ENCODE data around the gene NT5C3B.

NT5C3B gene

GRCh38 chr17:41801374-41802271 is 34.4 kb downstream of the NT5C3B start:
- TF ChIP-seq GATA2 (IDR thresholded peaks at IDR 0.05; ENCODE audit: low read depth, low read length) (no peak), GATA3 (IDR thresholded peaks at IDR 0.05; ENCODE audit: low read depth, low read length) (no peak)

DNA sequence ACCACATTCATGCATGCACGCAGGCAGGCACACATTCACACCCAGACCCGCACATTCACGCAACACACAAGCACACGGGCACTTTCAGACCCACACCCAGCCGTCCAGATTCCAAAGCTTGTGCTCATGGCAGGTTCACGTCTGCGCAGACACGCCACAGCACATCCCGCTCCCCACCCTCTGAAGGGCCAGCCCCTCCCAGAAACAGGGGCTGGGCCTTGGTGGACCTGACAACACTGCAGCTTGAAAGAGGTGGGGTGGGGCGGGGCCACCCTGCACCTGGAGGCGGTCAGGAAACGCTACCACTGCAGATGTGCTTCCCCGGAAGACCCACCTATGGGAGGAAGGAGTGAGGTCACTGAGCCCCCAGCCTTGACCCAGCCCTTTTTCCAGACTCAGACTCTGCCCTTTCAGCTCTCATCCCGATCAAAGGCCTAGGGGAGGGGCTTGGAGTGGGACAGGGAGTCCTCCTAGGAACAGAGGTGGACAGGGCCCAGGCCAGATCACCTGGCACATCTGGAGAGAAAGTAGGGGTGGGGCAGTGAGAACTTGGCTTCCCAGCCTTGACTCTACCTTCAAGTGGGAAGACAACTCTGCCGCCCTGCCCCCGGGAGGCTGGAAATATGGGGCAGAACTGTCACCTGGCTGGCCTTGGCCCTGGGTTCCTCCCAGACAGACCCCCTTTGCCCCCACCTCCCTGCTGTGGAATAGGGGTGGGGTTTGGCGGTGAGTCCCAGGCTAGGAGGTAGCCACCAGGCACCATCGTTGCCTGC is 35.2 kb downstream of the NT5C3B start:
- no peak for TF ChIP-seq GATA2 (IDR thresholded peaks at IDR 0.05; ENCODE audit: low read depth, low read length)
- TF ChIP-seq GATA3 (IDR thresholded peaks at IDR 0.05; ENCODE audit: low read depth, low read length): no peak

DNA sequence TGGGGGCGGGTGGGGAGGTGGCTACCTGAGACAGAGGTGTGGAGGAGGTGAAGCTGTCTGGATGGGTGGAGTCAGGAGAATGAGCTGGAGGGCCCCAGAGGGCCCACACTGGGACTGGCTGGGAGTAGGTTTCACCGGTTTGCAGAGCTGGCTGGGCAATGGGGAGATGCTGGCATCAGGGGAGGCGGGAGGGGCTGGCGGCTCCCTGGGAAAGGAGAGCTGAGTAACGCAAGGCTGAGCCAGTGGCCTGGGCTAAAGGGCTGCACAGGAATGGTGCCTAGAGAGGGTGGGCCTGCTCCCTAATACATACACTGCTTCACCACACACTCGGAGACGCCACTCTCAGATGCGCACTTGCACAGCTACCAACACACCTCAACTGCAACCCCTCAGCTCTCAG is 36.7 kb downstream of the NT5C3B start:
- TF ChIP-seq GATA2 (IDR thresholded peaks at IDR 0.05; ENCODE audit: low read depth, low read length) (no peak), GATA3 (IDR thresholded peaks at IDR 0.05; ENCODE audit: low read depth, low read length) (no peak)

DNA sequence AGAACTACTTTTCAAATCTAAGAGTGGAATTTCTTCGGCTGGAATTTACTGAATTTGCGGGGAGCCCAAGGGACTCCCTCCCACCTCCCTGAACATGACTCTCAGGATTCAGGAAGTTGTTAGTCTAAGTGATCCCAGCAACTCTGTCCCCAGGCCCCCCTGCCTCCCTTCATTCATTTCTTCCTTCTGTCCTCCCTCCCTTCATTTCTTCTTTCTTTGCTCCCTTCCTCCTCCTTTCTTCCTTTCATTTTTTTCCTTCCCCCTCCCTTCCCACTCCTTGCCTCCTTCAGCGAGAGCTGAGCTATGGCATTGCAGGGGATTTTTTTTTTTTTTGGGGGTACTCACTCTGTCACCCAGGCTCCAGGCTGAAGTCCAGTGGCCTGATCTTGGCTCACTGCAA is 38.7 kb downstream of the NT5C3B start:
- TF ChIP-seq GATA3 (IDR thresholded peaks at IDR 0.05; ENCODE audit: low read depth, low read length) (no peak), GATA2 (IDR thresholded peaks at IDR 0.05; ENCODE audit: low read depth, low read length) (no peak)

- TF ChIP-seq GATA3 (IDR thresholded peaks at IDR 0.05; ENCODE audit: low read depth, low read length) (no peak), GATA2 (IDR thresholded peaks at IDR 0.05; ENCODE audit: low read depth, low read length) (no peak)
These were observed 39.7 kb downstream of the NT5C3B start for GRCh38 chr17:41796121-41796895.

DNA sequence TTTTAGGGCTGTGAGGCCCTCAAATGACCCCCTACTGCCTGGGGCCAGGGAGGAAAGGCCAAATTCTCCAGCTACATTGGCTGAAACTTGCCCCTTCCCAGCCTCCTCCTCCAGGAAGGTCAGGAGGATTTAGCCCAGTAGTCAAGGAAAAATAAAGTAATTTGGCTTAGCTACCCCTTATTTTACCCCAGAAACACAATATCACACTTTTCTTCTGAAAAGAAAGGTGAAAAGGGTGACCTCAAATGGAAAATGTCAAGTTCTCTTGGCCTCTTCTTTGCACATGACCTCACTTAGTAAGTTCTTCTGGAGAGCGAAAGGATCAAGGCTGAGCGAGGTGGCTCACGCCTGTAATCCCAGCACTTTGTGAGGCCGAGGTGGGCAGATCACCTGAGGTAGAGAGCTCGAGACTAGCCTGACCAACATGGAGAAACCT is 41.5 kb downstream of the NT5C3B start:
- no peak for TF ChIP-seq GATA2 (IDR thresholded peaks at IDR 0.05; ENCODE audit: low read depth, low read length)
- no peak for TF ChIP-seq GATA3 (IDR thresholded peaks at IDR 0.05; ENCODE audit: low read depth, low read length)

- TF ChIP-seq GATA2 (IDR thresholded peaks at IDR 0.05; ENCODE audit: low read depth, low read length): no peak
- no peak for TF ChIP-seq GATA3 (IDR thresholded peaks at IDR 0.05; ENCODE audit: low read depth, low read length)
These were observed 42.1 kb downstream of the NT5C3B start for GRCh38 chr17:41793784-41794539.

DNA sequence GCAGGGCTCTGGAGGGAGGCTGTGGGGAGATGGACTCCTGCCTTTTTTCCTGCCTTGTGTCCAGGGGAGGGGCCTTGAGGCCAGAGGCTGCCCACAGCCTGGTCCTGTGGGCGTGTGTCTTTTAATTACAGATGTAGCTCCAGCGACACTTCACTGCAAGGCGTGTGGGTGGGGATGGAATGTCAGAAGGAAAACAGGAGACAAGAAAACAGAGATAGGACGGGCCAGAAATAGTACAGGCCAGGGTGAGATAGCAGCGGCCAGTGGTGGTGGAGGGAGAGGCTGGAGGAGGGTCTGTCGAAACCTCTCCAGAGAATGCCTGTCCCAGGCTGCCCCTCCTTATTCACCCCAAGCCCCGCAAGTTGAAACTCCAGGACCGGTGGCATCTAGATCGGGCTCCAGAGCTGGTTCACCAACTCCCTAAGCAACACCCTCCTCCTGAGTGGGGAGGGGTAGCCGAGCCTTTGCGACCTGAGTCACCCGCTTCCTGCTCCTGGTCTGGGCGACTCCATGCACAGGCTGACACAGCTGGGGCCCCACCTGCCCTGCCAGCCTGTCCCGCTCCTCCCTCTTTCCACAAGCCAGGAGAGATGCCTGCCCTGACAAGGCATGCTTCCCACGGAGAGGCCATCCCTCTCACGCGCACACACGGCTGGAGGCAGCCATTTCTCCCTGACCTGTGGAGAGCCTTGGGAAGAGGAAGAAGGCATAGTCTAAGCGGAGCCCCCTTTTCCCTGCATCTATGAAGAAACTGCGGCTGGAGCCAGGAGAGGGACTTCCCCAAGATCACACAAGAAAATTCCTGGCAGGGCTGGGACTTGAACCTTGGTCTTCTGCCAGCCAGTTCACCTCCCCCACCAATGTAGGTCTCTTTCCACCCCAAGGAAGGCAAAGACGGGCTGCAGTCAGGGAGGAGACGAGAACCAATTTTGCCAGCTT is 42.9 kb downstream of the NT5C3B start:
- TF ChIP-seq GATA2 (IDR thresholded peaks at IDR 0.05; ENCODE audit: low read depth, low read length) (no peak), GATA3 (IDR thresholded peaks at IDR 0.05; ENCODE audit: low read depth, low read length) (no peak)

GRCh38 chr17:41787021-41787418 is 49.0 kb downstream of the NT5C3B start:
- TF ChIP-seq GATA3 (IDR thresholded peaks at IDR 0.05; ENCODE audit: low read depth, low read length) (no peak), GATA2 (IDR thresholded peaks at IDR 0.05; ENCODE audit: low read depth, low read length) (no peak)

GRCh38 chr17:41786227-41787020 is 49.6 kb downstream of the NT5C3B start, which contains the start of gene JUP:
Gene JUP, minus strand, starts transcription at chr17:41786711. Its CDS starts 14,857 bp downstream, at chr17:41771854.
- TF ChIP-seq GATA2 (IDR thresholded peaks at IDR 0.05; ENCODE audit: low read depth, low read length) (no peak), GATA3 (IDR thresholded peaks at IDR 0.05; ENCODE audit: low read depth, low read length) (no peak)

DNA sequence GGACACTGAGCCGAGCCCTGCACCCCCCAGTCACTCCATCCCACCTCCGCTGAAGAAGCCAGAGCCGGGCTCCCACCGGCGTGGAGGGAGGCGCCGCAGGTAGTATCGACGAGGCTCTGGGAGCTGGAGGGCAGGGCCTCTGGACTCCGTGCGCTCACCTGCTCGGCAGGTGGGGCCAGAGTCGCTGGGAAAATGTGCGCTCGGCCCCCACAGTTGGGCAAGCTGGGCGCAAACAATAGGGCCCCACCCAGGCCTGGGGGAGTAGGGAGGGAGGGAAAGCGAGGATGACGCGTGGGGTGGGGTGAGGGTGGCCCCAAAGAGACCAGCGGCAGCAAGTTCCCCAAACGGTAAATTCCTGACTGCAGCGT is 50.2 kb downstream of the NT5C3B start:
- TF ChIP-seq GATA3 (IDR thresholded peaks at IDR 0.05; ENCODE audit: low read depth, low read length): no peak

Data from SH-SY5Y (cell line).